HG03159 (cell line): ENCODE measurements around the gene RNF123.

Experiments used
- ATAC-seq: cut with Tn5 transposase; IDR thresholded peaks from one replicate; pipeline ENCODE4 v1.9.1; 2021; ENCODE audit warnings: mild to moderate bottlenecking, moderate library complexity; ENCODE audit not compliant: unreplicated experiment

The RNF123 gene

GRCh38 chr3:49717211-49717958 lies 28.0 kb downstream of the RNF123 start:
- no peak for ATAC-seq

GRCh38 chr3:49717959-49718857 lies 28.9 kb downstream of the RNF123 start:
- ATAC-seq, result no peak

- no peak for ATAC-seq
These were observed 29.5 kb downstream of the RNF123 start for GRCh38 chr3:49718858-49719213.

GRCh38 chr3:49719214-49719884 lies 30.0 kb downstream of the RNF123 start, which contains the start of gene AMIGO3:
TSS of gene AMIGO3 (minus strand) at chr3:49719684. CDS start at chr3:49719465, 219 bp downstream.
- peak; percentile 59 for ATAC-seq

GRCh38 chr3:49720855-49721595 lies 31.7 kb downstream of the RNF123 start:
- no peak for ATAC-seq

- ATAC-seq, result no peak
These were observed 32.2 kb downstream of the RNF123 start for GRCh38 chr3:49721596-49721895.

GRCh38 chr3:49721896-49722781 lies 32.8 kb downstream of the RNF123 start:
- no peak for ATAC-seq

GRCh38 chr3:49722896-49723295 lies 33.5 kb downstream of the RNF123 start:
- no peak for ATAC-seq

- no peak for ATAC-seq
These were observed 33.9 kb downstream of the RNF123 start for GRCh38 chr3:49723296-49723627.

GRCh38 chr3:49723628-49724551 lies 34.5 kb downstream of the RNF123 start, which contains the start of gene GMPPB:
TSS of gene GMPPB (minus strand) at chr3:49723951. CDS start at chr3:49723726, 225 bp downstream.
- peak; percentile 71 for ATAC-seq

- no peak for ATAC-seq
These were observed 35.2 kb downstream of the RNF123 start for GRCh38 chr3:49724586-49724985.

GRCh38 chr3:49725906-49726681 lies 36.7 kb downstream of the RNF123 start:
- ATAC-seq, result no peak

- no peak for ATAC-seq
These were observed 38.0 kb downstream of the RNF123 start for GRCh38 chr3:49727154-49727923.

GRCh38 chr3:49727924-49728361 lies 38.6 kb downstream of the RNF123 start:
- no peak for ATAC-seq

- ATAC-seq, result no peak
These were observed 40.7 kb downstream of the RNF123 start for GRCh38 chr3:49729966-49730609.

- no peak for ATAC-seq
These were observed 43.2 kb downstream of the RNF123 start for GRCh38 chr3:49732597-49732996.

GRCh38 chr3:49733551-49733950 lies 44.2 kb downstream of the RNF123 start:
- no peak for ATAC-seq
